Measurements from ENCODE around the gene CFAP45.

DNA sequence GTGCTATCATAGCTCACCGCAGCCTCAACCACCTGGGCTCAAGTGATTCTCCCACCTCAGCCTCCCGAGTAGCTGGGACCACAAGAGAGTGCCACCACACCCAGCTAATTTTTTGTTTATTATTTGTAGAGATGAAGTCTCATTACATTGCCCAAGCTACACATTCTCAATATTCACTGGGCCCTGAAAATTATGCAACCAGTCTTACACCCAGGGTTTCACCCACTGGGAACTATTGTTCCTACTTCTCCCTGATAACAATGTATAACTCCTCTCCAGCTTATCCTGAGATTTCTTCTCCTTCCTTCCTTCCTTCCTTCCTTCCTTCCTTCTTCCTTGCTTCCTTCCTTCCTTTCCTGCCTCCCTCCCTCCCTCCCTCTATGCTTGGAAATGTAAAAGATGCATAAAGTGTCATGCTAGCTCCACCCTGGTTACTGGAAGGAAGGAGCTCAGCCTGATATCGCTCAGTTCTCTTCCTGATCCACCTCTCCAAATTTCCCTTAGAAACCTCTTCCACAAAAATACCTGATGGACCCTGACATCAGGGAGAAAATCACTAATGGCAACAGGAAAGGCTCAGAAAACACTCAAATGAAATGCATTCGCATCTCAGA, 26.3 kb downstream of the CFAP45 start:
- TF ChIP-seq, protein P1, sequence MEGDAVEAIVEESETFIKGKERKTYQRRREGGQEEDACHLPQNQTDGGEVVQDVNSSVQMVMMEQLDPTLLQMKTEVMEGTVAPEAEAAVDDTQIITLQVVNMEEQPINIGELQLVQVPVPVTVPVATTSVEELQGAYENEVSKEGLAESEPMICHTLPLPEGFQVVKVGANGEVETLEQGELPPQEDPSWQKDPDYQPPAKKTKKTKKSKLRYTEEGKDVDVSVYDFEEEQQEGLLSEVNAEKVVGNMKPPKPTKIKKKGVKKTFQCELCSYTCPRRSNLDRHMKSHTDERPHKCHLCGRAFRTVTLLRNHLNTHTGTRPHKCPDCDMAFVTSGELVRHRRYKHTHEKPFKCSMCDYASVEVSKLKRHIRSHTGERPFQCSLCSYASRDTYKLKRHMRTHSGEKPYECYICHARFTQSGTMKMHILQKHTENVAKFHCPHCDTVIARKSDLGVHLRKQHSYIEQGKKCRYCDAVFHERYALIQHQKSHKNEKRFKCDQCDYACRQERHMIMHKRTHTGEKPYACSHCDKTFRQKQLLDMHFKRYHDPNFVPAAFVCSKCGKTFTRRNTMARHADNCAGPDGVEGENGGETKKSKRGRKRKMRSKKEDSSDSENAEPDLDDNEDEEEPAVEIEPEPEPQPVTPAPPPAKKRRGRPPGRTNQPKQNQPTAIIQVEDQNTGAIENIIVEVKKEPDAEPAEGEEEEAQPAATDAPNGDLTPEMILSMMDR (IDR thresholded peaks at IDR 0.05; ENCODE audit: poor library complexity), result no peak
- no peak for TF ChIP-seq EZH2 (IDR thresholded peaks at IDR 0.05; ENCODE audit: borderline replicate concordance)
